WTC11 (cell line): ENCODE results near the gene CFAP58.

Experiments
- E2F1 ChIP-seq: sonication (generic); formaldehyde crosslinking; IDR thresholded peaks from 2 replicates; pipeline ENCODE4 v1.8.0; 2022; ENCODE audit warnings: mild to moderate bottlenecking, missing genetic modification reagents
- TF ChIP-seq, protein P1 (sequence below): fragments of 200-600 bp; IDR thresholded peaks from 2 replicates; pipeline ENCODE4 v1.8.0; 2022; ENCODE audit warnings: antibody characterized with exemption

DNA sequence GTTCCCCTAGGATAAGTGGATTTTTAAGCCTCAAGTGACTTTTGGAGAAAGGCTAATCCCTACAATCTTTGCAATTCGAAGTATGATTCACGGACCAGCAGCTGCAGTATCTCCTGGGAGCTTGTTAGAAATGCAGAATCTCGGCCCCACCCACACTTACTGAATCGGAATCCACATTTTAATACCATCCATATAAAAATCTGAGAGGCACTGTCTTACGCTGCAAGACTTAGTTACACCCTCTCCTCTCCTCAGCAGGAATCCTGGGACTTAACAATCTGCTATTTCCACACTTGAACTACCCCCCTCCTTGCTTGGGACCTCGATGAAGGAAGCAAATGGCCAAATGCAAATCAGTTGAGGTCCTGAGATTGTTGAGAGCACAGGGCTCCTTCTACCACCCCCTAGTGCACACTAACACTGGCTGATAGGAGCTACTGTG, 36.3 kb upstream of the CFAP58 start:
- TF ChIP-seq E2F1 (CRISPR knock-in tag) = no peak
- TF ChIP-seq, protein P1, sequence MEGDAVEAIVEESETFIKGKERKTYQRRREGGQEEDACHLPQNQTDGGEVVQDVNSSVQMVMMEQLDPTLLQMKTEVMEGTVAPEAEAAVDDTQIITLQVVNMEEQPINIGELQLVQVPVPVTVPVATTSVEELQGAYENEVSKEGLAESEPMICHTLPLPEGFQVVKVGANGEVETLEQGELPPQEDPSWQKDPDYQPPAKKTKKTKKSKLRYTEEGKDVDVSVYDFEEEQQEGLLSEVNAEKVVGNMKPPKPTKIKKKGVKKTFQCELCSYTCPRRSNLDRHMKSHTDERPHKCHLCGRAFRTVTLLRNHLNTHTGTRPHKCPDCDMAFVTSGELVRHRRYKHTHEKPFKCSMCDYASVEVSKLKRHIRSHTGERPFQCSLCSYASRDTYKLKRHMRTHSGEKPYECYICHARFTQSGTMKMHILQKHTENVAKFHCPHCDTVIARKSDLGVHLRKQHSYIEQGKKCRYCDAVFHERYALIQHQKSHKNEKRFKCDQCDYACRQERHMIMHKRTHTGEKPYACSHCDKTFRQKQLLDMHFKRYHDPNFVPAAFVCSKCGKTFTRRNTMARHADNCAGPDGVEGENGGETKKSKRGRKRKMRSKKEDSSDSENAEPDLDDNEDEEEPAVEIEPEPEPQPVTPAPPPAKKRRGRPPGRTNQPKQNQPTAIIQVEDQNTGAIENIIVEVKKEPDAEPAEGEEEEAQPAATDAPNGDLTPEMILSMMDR = no peak
